Breast epithelium (tissue), 3 donors: ENCODE measurements around the gene DNASE1L1.

ENCODE experiments used
- CTCF ChIP-seq, 3 donors: fragments of 450-650 bp; IDR thresholded peaks; one replicate each; pipeline ENCODE4 v1.5.1; 2016 to 2017; ENCODE audit warnings: antibody characterized with exemption in 3 of 3, mild to moderate bottlenecking in 3 of 3, moderate library complexity in 3 of 3
- POLR2A ChIP-seq: fragments of 450-650 bp; IDR thresholded peaks from one replicate; pipeline ENCODE4 v1.6.1; 2016; ENCODE audit warnings: antibody characterized with exemption, mild to moderate bottlenecking, moderate library complexity
- POLR2AphosphoS5 ChIP-seq, 3 donors: sonication (generic); formaldehyde crosslinking; IDR thresholded peaks; one replicate each; pipeline ENCODE4 v1.6.1; 2017; ENCODE audit warnings: antibody characterized with exemption in 3 of 3

GRCh38 chrX:154446430-154446829 is 37.4 kb upstream of the DNASE1L1 start:
- no peak for TF ChIP-seq CTCF (IDR thresholded peaks at IDR 0.05)
- TF ChIP-seq POLR2A = no peak
- TF ChIP-seq POLR2AphosphoS5 (IDR thresholded peaks at IDR 0.05) = no peak
